GM12864 (cell line): ENCODE data around the gene CELSR1.

Experiments
- DNase-seq: peaks from one replicate; pipeline ENCODE4 v3.0.0-alpha.2; 2011; ENCODE audit warnings: low read depth
- H3K4me3 ChIP-seq: 2 replicates; pipeline ENCODE4 v1.5.1; 2011; ENCODE audit warnings: mild to moderate bottlenecking, low read depth, low read length, control low read depth
- CTCF ChIP-seq: IDR thresholded peaks from 2 replicates; pipeline ENCODE4 v1.5.1; 2011; ENCODE audit warnings: low read depth, mild to moderate bottlenecking, moderate library complexity, low read length, control low read depth, inconsistent platforms; ENCODE audit errors: missing control alignments

The CELSR1 gene

DNA sequence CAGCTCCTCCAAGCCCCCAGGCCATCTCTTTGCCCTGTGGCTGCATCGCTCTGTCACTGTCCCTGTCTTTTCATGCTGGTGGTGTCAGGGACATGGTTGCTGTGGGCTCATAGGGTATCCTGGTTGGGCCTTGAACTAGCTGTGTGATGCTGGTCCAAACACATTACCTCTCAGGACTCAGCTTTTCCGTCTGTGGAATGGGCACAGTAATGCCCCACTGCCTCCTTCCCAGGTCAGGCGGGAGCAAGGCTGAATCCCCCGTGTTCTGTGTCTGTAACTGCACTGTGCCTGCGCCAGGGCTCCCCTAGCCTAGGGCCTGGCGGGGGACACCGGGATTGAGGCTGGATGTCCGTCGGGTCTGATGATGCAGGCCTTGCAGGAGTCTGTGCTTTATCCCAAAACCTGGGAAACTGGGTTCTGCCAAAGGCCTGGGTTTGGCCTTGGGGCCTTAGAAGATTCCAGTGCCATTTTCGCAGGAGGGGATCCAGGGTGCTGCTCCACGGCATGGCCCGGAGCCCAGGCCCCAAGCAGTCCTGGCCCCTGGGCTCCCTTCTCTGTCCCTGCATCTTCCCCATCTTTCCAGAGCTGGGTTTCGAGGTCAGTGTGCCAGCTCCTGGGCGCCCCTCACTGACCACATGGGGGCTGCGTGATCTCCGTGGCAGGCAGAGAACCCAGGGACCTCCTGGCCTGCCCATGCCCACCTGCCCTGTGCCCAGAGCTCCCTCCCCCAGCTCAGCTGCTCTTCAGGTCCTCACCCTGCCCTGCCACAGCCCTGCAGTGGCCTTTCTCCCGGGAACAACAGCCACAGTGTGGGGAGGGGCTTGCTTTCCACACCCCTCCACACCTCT lies 32.7 kb upstream of the CELSR1 start:
- no peak for TF ChIP-seq CTCF
- H3K4me3 ChIP-seq: no peak overlapping the region
- DNase-seq: no peak

GRCh38 chr22:46569055-46569847 lies 31.8 kb upstream of the CELSR1 start:
- no peak for DNase-seq
- TF ChIP-seq CTCF: no peak
- H3K4me3 ChIP-seq: no peak overlapping the region

GRCh38 chr22:46568102-46568809 lies 30.8 kb upstream of the CELSR1 start:
- DNase-seq: no peak
- no peak for TF ChIP-seq CTCF
- no peak overlapping the region for H3K4me3 ChIP-seq

GRCh38 chr22:46567471-46567870 lies 30.1 kb upstream of the CELSR1 start:
- TF ChIP-seq CTCF: no peak
- no peak overlapping the region for H3K4me3 ChIP-seq
- no peak for DNase-seq

DNA sequence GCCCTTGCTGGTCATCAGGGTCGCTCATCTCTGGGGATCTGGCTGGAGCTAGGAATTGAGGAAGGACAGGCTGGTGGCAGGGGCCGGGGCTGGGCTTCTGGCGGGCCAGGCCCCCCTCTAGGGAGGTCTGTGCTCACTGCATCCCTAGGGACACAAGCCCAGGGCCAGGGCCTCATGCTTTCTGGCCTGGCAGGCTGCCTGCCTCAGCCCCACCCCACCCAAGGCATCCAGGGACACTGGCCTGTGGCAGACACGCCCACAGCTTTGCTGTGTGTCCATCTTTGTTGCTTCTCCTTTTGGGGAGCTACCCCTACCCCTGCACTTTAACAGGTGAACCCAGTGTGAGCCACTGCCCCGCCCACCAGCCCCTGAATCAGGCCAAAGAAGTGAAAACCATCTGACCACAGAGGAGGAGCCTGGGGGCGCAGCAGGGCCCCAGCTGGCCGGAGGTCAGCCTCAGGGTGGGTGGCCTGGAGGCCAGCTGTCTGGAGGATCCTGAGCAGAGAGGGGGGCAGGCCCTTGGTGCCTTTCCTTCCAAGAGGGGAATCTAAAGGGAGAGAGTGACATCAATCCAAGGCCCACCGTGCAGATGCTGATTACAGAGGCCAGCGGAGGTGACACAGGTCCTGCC lies 26.8 kb upstream of the CELSR1 start:
- no peak for DNase-seq
- no peak overlapping the region for H3K4me3 ChIP-seq
- TF ChIP-seq CTCF: no peak

GRCh38 chr22:46563381-46564083 lies 26.1 kb upstream of the CELSR1 start:
- TF ChIP-seq CTCF: peak; percentile 92
- DNase-seq: no peak
- peak overlapping the region; percentile 30; the same call in 1 of the 2 replicates for H3K4me3 ChIP-seq
